ENCODE results near the gene ACBD3.

Gene ACBD3

GRCh38 chr1:226134170-226135058 is 52.1 kb downstream of the ACBD3 start:
- no peak for DNase-seq (ENCODE audit: low read depth)

- no peak for DNase-seq (ENCODE audit: low read depth)
Measured at GRCh38 chr1:226133504-226134123, 52.9 kb downstream of the ACBD3 start.

- DNase-seq (ENCODE audit: low read depth), result no peak
Measured at GRCh38 chr1:226132728-226133503, 53.6 kb downstream of the ACBD3 start.

- no peak for DNase-seq (ENCODE audit: low read depth)
Measured at GRCh38 chr1:226131639-226132038, 54.9 kb downstream of the ACBD3 start.

DNA sequence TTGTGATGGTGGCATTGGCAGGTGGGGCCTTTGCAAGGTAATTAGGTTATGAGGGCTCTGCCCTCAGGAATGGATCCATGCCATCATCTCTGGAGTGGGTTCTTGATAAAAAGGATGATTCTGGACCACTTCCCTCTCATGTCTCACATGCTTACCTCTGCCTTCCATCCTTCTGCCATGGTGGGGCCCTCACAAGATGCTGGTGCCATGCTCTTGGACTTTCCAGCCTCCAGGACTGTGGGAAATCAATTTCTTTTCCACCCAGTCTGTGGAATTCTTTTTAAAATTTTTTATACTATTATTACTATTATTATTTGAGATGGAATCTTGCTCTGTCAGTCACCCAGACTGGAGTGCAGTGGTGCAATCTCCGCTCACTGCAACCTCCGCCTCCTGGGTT is 57.3 kb downstream of the ACBD3 start:
- DNase-seq (ENCODE audit: low read depth), result no peak

DNA sequence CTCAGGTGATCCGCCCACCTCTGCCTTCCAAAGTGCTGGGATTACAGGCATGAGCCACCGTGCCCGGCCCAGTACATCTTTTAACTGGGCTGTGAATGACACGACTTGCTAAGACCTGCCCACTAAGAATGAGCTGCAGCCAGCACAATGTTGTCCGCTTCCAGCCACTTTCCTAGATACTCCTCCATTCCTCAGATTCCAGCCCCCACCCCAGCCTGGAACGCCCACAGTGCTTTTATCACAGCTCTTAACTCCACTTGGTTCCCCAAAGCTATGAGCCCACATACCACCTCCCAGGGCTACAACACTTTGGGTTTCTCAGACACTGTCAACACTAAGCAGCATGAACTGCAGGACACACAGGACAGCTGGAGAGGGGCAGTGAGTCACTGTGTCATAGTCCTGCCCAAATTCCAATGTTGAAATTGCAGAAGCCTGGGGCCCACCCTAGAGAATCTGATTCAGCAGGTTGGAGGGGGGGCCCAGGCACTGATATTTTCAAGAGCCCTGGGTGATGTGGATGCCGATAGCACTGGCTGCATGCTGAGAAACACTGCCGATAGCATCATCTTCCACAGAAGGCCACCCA is 58.0 kb downstream of the ACBD3 start:
- peak; percentile 83 for DNase-seq (ENCODE audit: low read depth)

DNA sequence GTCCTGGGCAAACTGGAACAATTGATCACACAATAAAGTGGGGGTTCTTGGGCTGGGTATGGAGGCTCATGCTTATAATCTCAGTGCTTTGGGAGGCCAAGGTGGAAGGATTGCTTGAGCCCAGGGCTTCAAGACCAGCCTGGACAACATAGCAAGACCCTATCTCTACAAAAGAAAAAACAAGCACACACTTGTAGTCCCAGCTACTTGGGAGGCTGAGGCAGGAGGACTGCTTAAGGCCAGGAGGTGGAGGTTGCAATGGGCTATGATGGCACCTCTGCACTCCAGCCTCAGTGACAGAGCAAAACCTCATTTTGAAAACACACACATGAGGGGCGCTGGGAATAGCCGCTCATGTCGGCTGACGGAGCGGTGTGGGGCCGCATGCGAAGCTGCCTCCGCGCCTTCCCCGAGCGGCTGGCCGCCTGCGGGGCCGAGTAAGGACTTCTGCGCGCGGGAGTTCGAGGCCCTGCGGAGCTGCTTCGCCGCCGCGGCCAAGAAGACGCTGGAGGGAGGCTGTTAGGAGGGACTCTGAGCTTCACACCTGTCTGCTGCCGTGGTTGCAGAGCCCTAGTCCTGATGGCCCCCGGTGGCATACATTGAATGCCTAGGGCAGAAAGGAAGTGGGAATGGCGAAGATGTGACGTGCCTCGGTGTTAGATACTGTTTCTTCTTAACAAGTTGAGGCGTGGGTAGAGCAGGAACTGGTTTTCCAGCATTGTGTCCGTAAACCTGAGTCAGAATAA is 59.5 kb downstream of the ACBD3 start:
- no peak for DNase-seq (ENCODE audit: low read depth)

DNA sequence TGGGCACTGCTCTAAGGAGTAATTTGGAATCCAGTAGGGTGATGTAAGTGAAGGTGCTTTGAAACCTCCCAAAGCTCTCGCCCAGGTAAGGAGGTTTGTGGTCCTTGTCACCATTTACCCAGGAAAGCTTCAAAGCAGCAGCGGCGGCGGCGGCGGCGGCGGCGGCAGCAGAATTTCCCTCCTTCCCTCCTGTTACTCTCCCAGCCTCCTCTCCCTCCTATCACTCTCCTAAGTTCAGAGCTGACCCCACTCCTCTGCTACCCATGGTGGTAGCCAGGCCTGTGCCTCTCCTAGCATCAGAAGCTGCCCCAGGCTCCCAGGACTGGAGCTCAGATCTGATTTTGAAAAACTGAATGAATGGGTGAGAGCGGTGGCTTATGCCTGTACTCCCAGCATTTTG is 60.7 kb downstream of the ACBD3 start:
- DNase-seq (ENCODE audit: low read depth), result no peak

DNA sequence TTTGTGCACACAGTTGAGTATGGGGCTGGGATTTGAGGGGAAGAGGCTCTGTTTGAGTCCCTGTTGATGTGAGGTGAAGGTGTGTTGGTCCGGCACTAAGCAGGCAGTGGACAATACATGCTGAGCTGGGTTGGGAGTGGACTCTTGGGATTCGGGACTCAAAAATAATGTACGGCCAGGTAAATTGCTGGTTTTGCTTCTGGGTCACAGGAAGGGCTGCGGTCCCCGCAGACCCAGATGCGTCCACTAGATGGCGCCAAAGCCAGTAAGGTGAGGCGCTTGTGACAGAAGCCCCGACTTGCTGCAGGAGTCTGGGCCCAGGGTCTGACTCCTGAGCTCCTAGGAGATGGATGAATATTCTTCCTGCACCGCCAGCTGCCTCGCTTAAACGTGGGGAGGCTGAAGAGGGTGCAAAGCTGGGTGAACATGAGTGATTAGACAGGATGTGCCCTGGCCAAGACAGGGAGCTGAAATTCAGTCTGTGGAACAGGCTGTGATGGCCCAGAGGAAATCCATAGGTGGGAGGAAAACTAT is 61.4 kb downstream of the ACBD3 start:
- DNase-seq (ENCODE audit: low read depth), result peak; percentile 75

DNA sequence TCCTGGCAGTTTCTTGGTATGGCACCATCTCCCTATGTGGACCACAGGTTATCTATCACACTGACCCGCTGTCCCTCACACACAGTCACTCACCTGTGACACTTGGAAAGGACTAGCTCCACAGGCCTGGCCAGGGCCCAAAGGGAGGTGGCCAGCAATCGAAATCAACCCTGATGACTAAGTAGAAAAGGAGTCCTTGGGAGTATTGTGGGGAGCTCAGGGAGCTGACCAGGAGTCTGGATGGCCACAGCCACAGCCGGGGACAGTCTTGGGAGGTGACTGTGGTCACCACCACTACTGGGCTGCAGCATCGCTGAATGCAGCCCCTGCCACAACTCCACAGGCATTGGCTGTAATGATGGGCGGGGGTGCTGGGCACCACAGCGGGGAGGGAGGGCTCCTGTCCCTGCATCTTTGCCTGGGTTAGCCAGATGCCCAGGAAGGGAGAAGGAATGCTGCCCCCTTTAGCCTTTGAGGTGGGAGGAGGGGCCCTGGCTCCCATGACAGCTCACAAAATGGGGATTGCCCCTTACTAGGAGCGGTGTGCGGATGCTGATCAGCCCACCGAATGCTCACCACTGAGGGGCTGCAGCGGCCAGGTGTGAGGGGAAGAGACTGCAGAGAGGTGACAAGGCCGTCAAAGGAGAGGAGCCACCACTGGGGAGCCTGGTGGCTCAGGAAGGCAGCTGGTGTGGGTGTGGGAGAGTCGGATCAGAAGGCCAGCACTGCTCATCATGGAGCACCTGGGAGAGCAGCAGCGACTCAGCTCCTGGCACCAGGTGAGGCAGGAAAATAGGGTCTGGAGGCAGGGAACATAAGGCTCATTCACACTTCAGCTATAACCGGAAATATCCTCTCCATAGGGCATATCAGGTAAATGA is 62.7 kb downstream of the ACBD3 start:
- DNase-seq (ENCODE audit: low read depth), result peak; percentile 44

DNA sequence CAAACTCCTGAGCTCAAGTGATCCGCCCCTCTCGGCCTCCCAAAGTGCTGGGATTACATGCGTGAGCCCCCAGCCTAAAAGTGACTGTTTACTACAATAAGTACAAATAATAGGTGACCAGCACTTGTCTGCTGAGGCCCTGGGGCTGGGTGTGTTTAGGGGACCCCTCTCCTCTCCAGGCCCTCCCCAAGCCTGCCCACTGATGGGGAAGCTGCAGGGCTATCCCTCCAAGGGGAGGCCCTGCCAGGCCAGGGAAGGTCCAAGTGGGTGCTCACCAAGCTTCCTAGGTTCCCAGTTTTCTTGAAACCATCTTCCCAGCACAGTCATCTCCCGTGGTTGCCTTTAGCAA is 63.4 kb downstream of the ACBD3 start:
- no peak for DNase-seq (ENCODE audit: low read depth)

DNA sequence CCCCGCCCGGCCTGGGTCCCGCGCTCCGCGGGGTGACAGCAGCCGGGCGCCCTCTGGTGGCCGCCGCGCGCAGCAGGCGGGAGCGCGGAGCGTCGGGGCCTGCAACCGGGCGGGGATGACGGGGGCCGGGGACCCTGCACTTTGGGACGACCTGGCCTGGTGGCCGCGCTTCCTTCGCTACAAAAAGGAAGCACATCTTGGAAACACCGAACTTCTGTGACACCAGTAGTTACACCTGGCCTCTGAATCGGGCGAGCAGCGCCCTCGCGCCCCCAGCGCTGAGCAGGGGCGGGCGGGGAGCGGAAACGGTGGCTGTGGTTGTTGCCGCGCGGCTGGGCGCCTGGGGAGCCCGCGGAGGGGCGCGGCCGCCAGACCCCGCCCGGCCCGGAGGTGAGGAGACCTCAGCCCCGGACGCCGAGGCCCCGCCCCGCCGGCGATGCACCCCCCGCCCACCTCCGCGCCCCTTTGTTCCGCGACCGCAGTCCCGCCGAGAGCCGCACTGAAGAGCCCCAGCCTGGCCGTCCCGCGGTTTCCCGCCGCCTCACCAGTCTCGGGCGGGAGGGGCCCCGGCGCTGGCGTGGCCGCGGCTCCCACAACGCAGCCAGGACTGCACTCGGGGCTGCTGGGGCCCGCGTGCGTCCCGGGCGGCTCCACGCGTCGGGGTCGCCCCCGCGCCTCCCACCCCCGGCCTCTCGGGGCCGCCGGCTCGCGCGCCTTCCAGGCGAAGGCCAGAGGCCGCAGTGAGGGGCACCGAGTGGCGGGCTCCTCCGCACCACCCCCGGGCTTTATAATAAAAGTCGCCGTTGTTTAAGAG is 64.7 kb downstream of the ACBD3 start:
- DNase-seq (ENCODE audit: low read depth), result peak; percentile 50

DNA sequence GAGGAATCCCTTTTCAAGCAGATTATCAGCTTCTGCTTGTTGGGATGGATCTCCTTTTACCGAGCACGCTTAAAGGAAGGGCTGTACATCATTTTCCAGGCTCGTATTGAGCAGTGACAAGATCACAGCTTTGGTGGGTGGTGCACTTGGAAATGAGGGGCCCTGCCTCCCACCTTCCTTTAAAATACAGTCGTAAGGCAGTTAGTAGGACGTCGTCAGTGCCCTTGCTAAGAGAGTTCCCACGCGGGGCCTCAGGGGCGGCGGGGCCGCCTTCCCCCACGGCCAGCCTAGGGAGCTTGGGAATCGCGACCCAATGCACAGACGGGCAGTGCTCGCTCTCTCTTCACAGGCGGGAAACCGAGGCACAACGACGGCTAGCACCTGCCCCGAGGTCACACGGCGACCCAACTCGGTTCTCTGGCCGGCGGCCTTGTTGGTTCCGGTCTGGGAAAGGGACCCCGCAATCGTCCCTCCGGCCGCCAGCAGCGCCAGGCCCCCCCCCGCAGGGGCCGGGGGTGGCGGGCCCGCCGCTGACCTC is 65.4 kb downstream of the ACBD3 start:
- DNase-seq (ENCODE audit: low read depth), result no peak

DNA sequence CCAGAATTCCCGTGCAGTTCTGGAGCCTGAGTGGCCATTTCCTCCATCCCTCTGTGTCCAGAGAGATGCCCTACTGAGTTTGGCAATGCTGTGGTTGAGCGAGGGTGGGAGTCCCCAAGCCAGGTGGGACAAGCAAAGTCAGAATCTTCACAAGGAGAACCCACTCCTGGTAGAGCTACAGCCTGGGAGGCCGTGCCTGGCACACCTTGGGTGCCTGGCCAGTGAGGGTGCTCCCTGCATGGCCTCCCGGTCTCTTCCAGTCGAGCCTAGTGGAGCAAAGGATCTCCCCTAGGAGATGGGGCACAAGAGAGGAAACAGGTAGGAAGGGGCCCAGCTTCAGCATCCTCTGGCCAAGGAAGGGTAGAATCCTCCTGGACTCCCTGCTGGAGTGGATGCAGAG is 66.1 kb downstream of the ACBD3 start:
- no peak for DNase-seq (ENCODE audit: low read depth)

GRCh38 chr1:226119169-226119568 is 67.4 kb downstream of the ACBD3 start:
- no peak for DNase-seq (ENCODE audit: low read depth)

DNA sequence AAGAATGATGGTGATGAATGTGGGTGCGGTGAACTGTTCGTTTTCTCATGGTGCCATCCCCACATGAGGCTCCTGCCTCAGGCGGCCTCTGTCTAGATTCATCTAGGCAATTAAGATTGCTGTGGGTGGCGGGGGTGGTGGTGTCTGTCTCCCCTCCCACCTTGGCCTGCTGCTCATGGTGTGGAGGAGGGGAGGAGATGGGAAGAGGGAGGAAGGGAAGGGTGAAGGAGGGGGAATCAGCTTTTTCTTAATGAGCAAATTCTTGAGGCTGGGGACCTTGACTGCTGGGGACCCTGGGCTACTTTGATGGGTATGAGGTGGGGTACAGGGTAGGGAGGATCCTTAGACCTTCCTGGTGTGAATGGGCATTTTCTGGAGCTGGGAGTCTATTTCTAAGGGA is 68.2 kb downstream of the ACBD3 start:
- DNase-seq (ENCODE audit: low read depth), result no peak

DNA sequence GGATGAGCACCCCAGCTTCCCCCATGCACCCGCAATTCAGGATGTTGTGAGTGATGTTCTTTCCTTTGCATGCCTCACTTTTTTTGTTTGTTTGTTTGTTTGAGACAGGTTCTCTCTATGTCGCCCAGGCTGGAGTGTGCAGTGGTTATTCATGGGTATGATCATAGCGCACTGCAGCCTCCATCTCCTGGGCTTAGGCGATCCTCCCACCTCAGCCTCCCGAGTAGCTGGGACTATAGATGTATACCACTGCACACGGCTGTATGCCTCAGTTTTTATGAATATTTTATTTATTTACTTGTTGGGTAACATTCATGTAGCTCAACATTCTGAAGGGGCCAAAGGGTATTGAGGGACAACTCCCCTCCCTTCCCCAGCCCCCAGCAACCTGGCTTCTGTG is 69.2 kb downstream of the ACBD3 start:
- no peak for DNase-seq (ENCODE audit: low read depth)

- no peak for DNase-seq (ENCODE audit: low read depth)
Measured at GRCh38 chr1:226116673-226117072, 69.9 kb downstream of the ACBD3 start.

DNA sequence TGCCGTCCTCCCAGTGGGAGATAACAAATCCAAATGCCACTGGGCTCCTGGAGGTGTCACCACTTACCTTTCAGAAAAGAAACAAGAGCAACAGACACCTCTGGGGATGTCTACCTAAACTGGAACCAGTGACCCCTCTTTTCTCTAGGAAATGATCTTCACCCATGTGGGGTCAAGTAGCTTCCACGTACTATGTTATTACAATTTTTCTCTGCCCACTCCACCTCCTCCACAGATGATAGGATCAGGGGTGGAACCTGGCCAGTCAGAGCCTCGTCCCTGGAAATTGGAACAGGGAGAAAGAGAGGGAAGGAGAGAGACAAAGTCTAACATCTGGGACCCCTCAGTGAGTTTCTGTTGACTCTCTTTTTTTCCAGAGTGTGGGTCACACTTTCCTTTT is 73.9 kb downstream of the ACBD3 start:
- no peak for DNase-seq (ENCODE audit: low read depth)

Measured in EH (cell line).